ENCODE data around the gene RAP2A. TPM values are rescaled to one million over a fixed set of nuclear protein-coding genes. Genes with fewer than 3 reads are reported as not detected.

The RAP2A gene
- total RNA-seq, 4 donors from 2014 or later = 10.5 to 23.2 (median 20.7) TPM

- WGBS, 2 donors (ENCODE audit: low coverage in 1 of 2) = 78 to 86% methylated on average over 10 of the region's 10 CpGs
Observed at GRCh38 chr13:97397267-97397666, 36.7 kb upstream of the RAP2A start.

GRCh38 chr13:97401421-97401820 lies 32.5 kb upstream of the RAP2A start:
- no peaks in the 10 kb centered on the region for H3K36me3 ChIP-seq
- WGBS, 2 donors (ENCODE audit: low coverage in 1 of 2) = 50 to 63% methylated on average over 2 to 3 of the region's 3 CpGs
- TF ChIP-seq CTCF (IDR thresholded peaks at IDR 0.05) (no peak), POLR2A (IDR thresholded peaks at IDR 0.05) (no peak), POLR2AphosphoS5 (IDR thresholded peaks at IDR 0.05) (no peak), EP300 (IDR thresholded peaks at IDR 0.05; ENCODE audit: low read depth) (no peak)
- H3K4me1 ChIP-seq = peaks cover 0 to 9% (median 2%) of the 10 kb centered on the region in 4 donors
- DNase-seq = no peak
- H3K9me3 ChIP-seq = no peaks in the 10 kb centered on the region
- intact Hi-C loops (cut with DNase I; ENCODE audit: low total_unique reads) (no loop called here), in situ Hi-C loops (cut with MboI; ENCODE audit: low pct_ligation_motif_present in 1 of 4, low pct_unique_long_range_greater_than_20kb in 1 of 4, low sequenced_read_pairs in 3 of 4) (no loop called here)
- no peak overlapping the region for H3K4me3 ChIP-seq
- no peak overlapping the region for H3K27ac ChIP-seq
- no peaks in the 10 kb centered on the region for H3K27me3 ChIP-seq

More at GRCh38 chr13:97397267-97397666, 36.7 kb upstream of the RAP2A start:
- H3K27ac ChIP-seq = no peak overlapping the region
- TF ChIP-seq CTCF (IDR thresholded peaks at IDR 0.05) (no peak), EP300 (IDR thresholded peaks at IDR 0.05; ENCODE audit: low read depth) (no peak), POLR2AphosphoS5 (IDR thresholded peaks at IDR 0.05) (no peak), POLR2A (IDR thresholded peaks at IDR 0.05) (no peak)
- H3K4me3 ChIP-seq = no peak overlapping the region
- peaks cover 0 to 10% (median 0%) of the 10 kb centered on the region in 4 donors for H3K36me3 ChIP-seq
- H3K9me3 ChIP-seq = no peaks in the 10 kb centered on the region
- H3K27me3 ChIP-seq = no peaks in the 10 kb centered on the region
- in situ Hi-C loops (cut with MboI; ENCODE audit: low pct_ligation_motif_present in 1 of 4, low pct_unique_long_range_greater_than_20kb in 1 of 4, low sequenced_read_pairs in 3 of 4) = no loop called here
- intact Hi-C loops (cut with DNase I; ENCODE audit: low total_unique reads) = no loop called here
- no peak for DNase-seq
- H3K4me1 ChIP-seq = peaks cover 0 to 4% (median 0%) of the 10 kb centered on the region in 4 donors

- in situ Hi-C loops (cut with MboI; ENCODE audit: low pct_ligation_motif_present in 1 of 4, low pct_unique_long_range_greater_than_20kb in 1 of 4, low sequenced_read_pairs in 3 of 4) = no loop called here
- intact Hi-C loops (cut with DNase I; ENCODE audit: low total_unique reads) = no loop called here
Observed at GRCh38 chr13:97403893-97404750, 29.8 kb upstream of the RAP2A start.

GRCh38 chr13:97407540-97407939 lies 26.4 kb upstream of the RAP2A start:
- 90 to 91% methylated on average over 2 of the region's 2 CpGs for WGBS, 2 donors (ENCODE audit: low coverage in 1 of 2)
- no peak for TF ChIP-seq CTCF (IDR thresholded peaks at IDR 0.05)
- Histone ChIP-seq H3K36me3 (no peaks in the 10 kb centered on the region), H3K27me3 (no peaks in the 10 kb centered on the region), H3K27ac (no peak overlapping the region), H3K4me1 (peaks cover 0 to 9% (median 0%) of the 10 kb centered on the region in 4 donors), H3K4me3 (no peak overlapping the region), H3K9me3 (no peaks in the 10 kb centered on the region)
- DNase-seq = no peak
- intact Hi-C loops (cut with DNase I; ENCODE audit: low total_unique reads) (no loop called here), in situ Hi-C loops (cut with MboI; ENCODE audit: low pct_ligation_motif_present in 1 of 4, low pct_unique_long_range_greater_than_20kb in 1 of 4, low sequenced_read_pairs in 3 of 4) (no loop called here)

More at GRCh38 chr13:97403893-97404750, 29.8 kb upstream of the RAP2A start:
- Histone ChIP-seq H3K27me3 (no peaks in the 10 kb centered on the region), H3K4me3 (no peak overlapping the region), H3K36me3 (no peaks in the 10 kb centered on the region), H3K27ac (no peak overlapping the region), H3K9me3 (no peaks in the 10 kb centered on the region), H3K4me1 (peaks cover 0 to 9% (median 0%) of the 10 kb centered on the region in 4 donors)
- 87 to 93% methylated on average over 3 of the region's 3 CpGs for WGBS, 2 donors (ENCODE audit: low coverage in 1 of 2)
- no peak for TF ChIP-seq POLR2AphosphoS5 (IDR thresholded peaks at IDR 0.05)
- TF ChIP-seq CTCF (IDR thresholded peaks at IDR 0.05) = no peak
- DNase-seq = no peak
